Measurements from ENCODE around the gene MAP1LC3B2. TPM values are rescaled to one million over a fixed set of nuclear protein-coding genes. Genes with fewer than 3 reads are reported as not detected.

Gene MAP1LC3B2
- total RNA-seq, 1 donor from 2014 or later = not detected

DNA sequence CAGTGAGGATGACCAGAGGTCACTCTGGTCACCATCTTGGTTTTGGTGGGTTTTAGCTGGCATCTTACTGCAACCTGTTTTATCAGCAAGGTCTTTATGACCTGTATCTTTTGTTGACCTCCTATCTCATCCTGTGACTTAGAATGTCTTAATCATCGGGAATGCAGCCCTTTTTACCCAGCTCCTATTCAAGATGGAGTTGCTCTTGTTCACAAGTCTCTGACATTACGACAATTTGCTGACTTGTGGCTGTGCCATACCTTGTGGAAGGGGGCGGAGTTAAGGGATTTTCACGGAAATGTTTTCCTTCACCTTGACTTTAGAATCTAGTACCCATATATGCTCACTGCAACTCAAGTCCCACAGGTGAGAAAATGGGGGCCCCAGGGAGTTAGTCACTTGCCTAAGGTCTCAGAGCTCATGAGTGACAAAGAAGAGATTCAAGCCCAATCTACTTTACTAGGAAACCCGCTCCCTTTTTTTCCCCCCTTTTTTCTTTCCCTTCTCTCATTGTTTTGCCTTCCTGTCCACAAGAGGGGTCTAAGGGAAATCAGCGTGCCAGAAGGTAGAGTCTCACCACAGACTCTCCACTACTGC, 2.7 kb upstream of the MAP1LC3B2 start:
- intact Hi-C loops (cut with DNase I) = no loop called here
- Histone ChIP-seq H3K36me3 (no peaks in the 10 kb centered on the region), H3K4me3 (no peak overlapping the region), H3K27me3 (no peaks in the 10 kb centered on the region), H3K27ac (no peak overlapping the region), H3K9me3 (no peaks in the 10 kb centered on the region), H3K4me1 (peaks cover 10% of the 10 kb centered on the region)
- ATAC-seq (no peak), DNase-seq (no peak)
- TF ChIP-seq CTCF (IDR thresholded peaks at IDR 0.05) = no peak

GRCh38 chr12:116556964-116557698, 2.0 kb upstream of the MAP1LC3B2 start:
- peaks cover 10% of the 10 kb centered on the region for H3K4me1 ChIP-seq
- ATAC-seq = no peak
- H3K4me3 ChIP-seq = no peak overlapping the region
- no peak overlapping the region for H3K27ac ChIP-seq
- H3K9me3 ChIP-seq = no peaks in the 10 kb centered on the region
- intact Hi-C loops (cut with DNase I) = no loop called here
- H3K27me3 ChIP-seq = no peaks in the 10 kb centered on the region
- no peak for DNase-seq
- TF ChIP-seq CTCF (IDR thresholded peaks at IDR 0.05) = no peak
- no peaks in the 10 kb centered on the region for H3K36me3 ChIP-seq

DNA sequence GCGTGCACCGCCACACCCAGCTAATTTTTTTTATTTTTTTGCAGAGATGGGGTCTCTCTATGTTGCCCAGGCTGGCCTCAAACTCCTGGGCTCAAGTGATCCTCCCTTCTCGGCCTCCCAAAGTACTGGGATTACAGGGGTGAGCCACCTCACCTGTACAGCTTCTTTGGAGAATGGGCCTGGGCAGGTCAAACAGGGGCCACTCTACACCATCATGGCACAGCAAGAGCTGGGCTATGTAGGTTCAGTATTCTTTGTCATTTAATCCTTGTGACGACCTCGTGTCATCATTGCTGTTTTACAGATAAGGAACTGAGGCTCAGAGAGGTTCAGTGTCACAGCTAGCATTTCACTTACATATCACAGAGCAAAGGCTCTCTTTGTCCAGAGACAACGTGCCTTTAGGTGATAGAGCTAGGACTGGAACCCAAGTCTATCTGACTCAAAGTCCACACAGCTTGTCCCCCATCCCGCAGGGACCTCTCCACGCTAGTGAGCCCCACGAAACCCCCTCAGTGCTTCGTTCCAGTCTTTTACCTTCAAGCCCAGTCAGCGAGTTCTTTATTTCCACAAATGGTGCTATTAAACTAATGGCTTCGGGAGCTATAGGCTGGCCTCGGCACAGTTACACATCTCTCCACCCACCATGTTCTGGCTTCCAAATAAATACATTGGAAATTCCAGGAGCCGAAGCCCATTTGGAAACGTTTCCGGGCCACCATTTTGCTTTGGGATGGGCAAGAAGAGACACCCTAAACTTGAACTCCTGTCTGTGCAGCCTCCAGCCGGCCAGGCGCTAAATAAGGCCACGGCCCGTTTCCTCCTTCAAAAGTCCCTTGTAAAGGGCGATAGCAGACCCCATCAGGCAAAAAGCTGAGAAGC, 660 bp upstream of the MAP1LC3B2 start:
- peak overlapping the region; percentile 63 for H3K27ac ChIP-seq
- no peaks in the 10 kb centered on the region for H3K9me3 ChIP-seq
- H3K4me3 ChIP-seq = no peak overlapping the region

DNA sequence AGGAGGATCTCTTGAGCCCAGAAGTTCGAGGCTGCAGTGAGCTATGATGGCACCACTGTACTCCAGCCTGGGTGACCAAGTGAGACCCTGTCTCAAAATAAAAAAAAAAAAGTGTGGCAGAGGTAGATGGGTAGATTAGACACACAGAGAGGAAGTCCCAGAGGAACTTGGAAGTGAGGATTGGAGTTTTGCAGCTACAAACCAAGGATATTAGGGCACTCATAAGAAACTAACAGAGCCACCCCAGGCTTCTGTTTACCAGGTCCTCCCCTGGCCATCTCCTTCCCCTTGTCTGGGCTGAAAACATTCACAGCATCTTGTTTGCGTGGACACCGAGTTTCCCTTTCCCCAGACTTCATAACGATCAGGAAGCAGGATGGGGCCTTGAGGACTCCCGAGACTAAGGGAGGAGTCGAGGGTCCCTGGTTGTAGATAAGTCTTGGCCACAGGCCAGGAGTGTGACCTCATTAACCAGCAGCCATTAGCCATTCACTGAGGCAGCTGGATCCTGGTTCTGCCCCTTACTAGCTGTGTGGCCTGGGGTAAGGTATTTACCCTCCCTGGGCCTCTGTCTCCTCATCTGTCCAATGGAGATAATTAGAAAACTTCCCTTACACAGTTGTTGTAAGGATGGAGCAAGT, 2.1 kb downstream of the MAP1LC3B2 start:
- no peaks in the 10 kb centered on the region for H3K27me3 ChIP-seq
- no peak for TF ChIP-seq CTCF (IDR thresholded peaks at IDR 0.05)
- ATAC-seq = no peak
- no peaks in the 10 kb centered on the region for H3K9me3 ChIP-seq
- H3K4me3 ChIP-seq = no peak overlapping the region
- no peak for DNase-seq
- no peaks in the 10 kb centered on the region for H3K36me3 ChIP-seq
- peaks cover 10% of the 10 kb centered on the region for H3K4me1 ChIP-seq
- intact Hi-C loops (cut with DNase I) = no loop called here
- H3K27ac ChIP-seq = no peak overlapping the region

More for the DNA sequence above, 660 bp upstream of the MAP1LC3B2 start:
- Histone ChIP-seq H3K27me3 (no peaks in the 10 kb centered on the region), H3K4me1 (peaks cover 10% of the 10 kb centered on the region), H3K36me3 (no peaks in the 10 kb centered on the region)
- DNase-seq (no peak), ATAC-seq (no peak)
- TF ChIP-seq CTCF (IDR thresholded peaks at IDR 0.05) = no peak
- intact Hi-C loops (cut with DNase I) = no loop called here

DNA sequence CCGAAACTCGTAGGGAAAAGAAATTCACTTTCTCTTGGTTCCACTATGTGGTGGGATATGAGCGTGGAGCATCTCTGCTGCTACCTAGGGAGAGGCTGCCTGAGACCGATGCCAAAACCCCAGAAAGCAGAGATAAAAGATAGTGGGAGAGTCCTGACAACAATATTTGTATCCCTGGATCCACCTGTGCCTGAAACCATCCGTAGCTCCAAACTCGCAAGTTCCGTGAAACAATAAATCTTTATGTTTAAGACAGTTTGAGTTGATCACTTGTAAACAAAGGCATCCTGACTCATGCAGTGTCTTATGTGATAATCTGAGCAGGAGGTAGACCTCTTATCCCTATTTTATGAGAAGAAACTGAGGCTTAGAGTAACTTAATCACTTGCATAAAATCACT, 2.9 kb downstream of the MAP1LC3B2 start:
- intact Hi-C loops (cut with DNase I) = no loop called here
- peaks cover 10% of the 10 kb centered on the region for H3K4me1 ChIP-seq
- H3K4me3 ChIP-seq = no peak overlapping the region
- H3K27ac ChIP-seq = no peak overlapping the region
- H3K9me3 ChIP-seq = no peaks in the 10 kb centered on the region
- DNase-seq (no peak), ATAC-seq (no peak)
- H3K36me3 ChIP-seq = no peaks in the 10 kb centered on the region
- no peak for TF ChIP-seq CTCF (IDR thresholded peaks at IDR 0.05)
- H3K27me3 ChIP-seq = no peaks in the 10 kb centered on the region

Measured in upper lobe of right lung (tissue), 1 donor.